ENCODE results near the gene ERBIN. TPM values are rescaled to one million over a fixed set of nuclear protein-coding genes. Genes with fewer than 3 reads are reported as not detected.

The ERBIN gene
- total and polyA plus RNA-seq, 2 of the 8 experiments (the other 6 are each of a cell fraction or from before 2014, with no cell fraction given): 7.7 to 33.2 TPM

- FAIRE-seq: no peak
Observed at GRCh38 chr5:65948115-65948747, 21.9 kb downstream of the ERBIN start.

More at GRCh38 chr5:65948115-65948747, 21.9 kb downstream of the ERBIN start:
- no peaks in the 10 kb centered on the region for H3K27me3 ChIP-seq (replicated peaks in 1 of 4; ENCODE audit: control insufficient read depth in 3 of 4, extremely low read depth in 1 of 4, insufficient read depth in 3 of 4, low read length in 3 of 4)
- no peak overlapping the region for H3K27ac ChIP-seq (ENCODE audit: low read depth, low read length)
- no peak overlapping the region for H2BK5ac ChIP-seq (ENCODE audit: low read depth, low read length)
- no peaks in the 10 kb centered on the region for H3K9me3 ChIP-seq (ENCODE audit: insufficient read depth in 2 of 2, low read depth in 1 of 2, low read length in 1 of 2)
- no peak overlapping the region for H2AK5ac ChIP-seq (ENCODE audit: low read depth, low read length)
- no peak overlapping the region for H2BK20ac ChIP-seq (ENCODE audit: low read length)
- H3K56ac ChIP-seq (replicated peaks; ENCODE audit: insufficient read length, low read depth, low read length): no peak overlapping the region
- DNase-seq (ENCODE audit: low read depth in 1 of 2, low spot score in 2 of 2): no peak
- WGBS, 2 experiments (ENCODE audit: extremely low coverage in 1 of 2, insufficient coverage in 1 of 2, insufficient read length in 1 of 2, insufficient replicate concordance in 2 of 2, low coverage in 1 of 2, low lambda C conversion rate in 2 of 2, missing lambda C conversion rate in 1 of 2): 93% methylated on average over 4 of the region's 4 CpGs; no CpG with 5 or more reads in 1 of the 2 experiments
- no peak overlapping the region for H4K8ac ChIP-seq (ENCODE audit: extremely low read depth, insufficient read depth, low read length)
- CTCF ChIA-PET (ENCODE audit: partially characterized antibody): interaction anchor here (0.6 to 0.7 kb wide), 4 partner anchors 30 to 1006 kb away, joined by 3 to 4 read pairs (median 4); no protein-coding TSS in a partner anchor
- H3K9ac ChIP-seq (replicated peaks in 1 of 4; ENCODE audit: extremely low read depth in 1 of 4, low read depth in 3 of 4, low read length in 3 of 4): no peak overlapping the region
- POLR2A ChIA-PET (ENCODE audit: partially characterized antibody): interaction anchor here (1.1 kb wide), 1 partner anchor 196 kb away, joined by 3 read pairs; the partner anchor contains the start of gene SREK1
- H2BK15ac ChIP-seq (ENCODE audit: low read length): no peak overlapping the region
- peaks cover 0 to 2% of the 10 kb centered on the region in 2 experiments for H4K20me1 ChIP-seq (replicated peaks in 1 of 2; ENCODE audit: control insufficient read depth in 1 of 2, insufficient read depth in 2 of 2, low read length in 2 of 2)
- H4K5ac ChIP-seq (ENCODE audit: insufficient read length, low read depth, low read length): no peak overlapping the region
- peaks cover 0 to 99% of the 10 kb centered on the region in 2 experiments; a peak in 3 of 4 replicates for H3K79me2 ChIP-seq (ENCODE audit: control insufficient read depth in 1 of 2, insufficient read depth in 2 of 2, low read length in 2 of 2)
- H2BK120ac ChIP-seq (replicated peaks; ENCODE audit: low read depth, low read length): no peak overlapping the region
- no peak overlapping the region for H2AFZ ChIP-seq (ENCODE audit: low read length)
- no peak overlapping the region for H3K4me2 ChIP-seq (ENCODE audit: insufficient read depth in 1 of 2, low read depth in 2 of 2, low read length in 2 of 2)
- peaks cover 0 to 5% (median 0%) of the 10 kb centered on the region in 4 experiments; a peak in 2 of 7 replicates for H3K4me1 ChIP-seq (replicated peaks in 1 of 4; ENCODE audit: control insufficient read depth in 3 of 4, insufficient read depth in 4 of 4, low read length in 3 of 4)
- H3K14ac ChIP-seq (ENCODE audit: insufficient read length): no peak overlapping the region
- no peak overlapping the region for H3K4ac ChIP-seq (replicated peaks; ENCODE audit: insufficient read length, low read depth, low read length)
- H3K23me2 ChIP-seq (ENCODE audit: low read depth, low read length): no peaks in the 10 kb centered on the region
- no peak overlapping the region for H2BK12ac ChIP-seq (ENCODE audit: low read depth, low read length)
- TF ChIP-seq TCF12 (IDR thresholded peaks at IDR 0.05; ENCODE audit: low read depth, low read length) (no peak), KDM4A (IDR thresholded peaks at IDR 0.05; ENCODE audit: low read depth, low read length, severe bottlenecking) (no peak), BCL11A (IDR thresholded peaks at IDR 0.05; ENCODE audit: low read depth in 2 of 2, low read length in 2 of 2) (no peak), NRF1 (IDR thresholded peaks at IDR 0.05; ENCODE audit: low read depth, low read length) (no peak), CHD1 (IDR thresholded peaks at IDR 0.05; ENCODE audit: low read depth, low read length) (no peak), PHF8 (conservative IDR thresholded peaks at IDR 0.05; ENCODE audit: low read depth, low read length) (no peak)
- no peaks in the 10 kb centered on the region for H3K36me3 ChIP-seq (ENCODE audit: control insufficient read depth in 2 of 4, insufficient read depth in 4 of 4, low read length in 3 of 4)
- peaks cover 2% of the 10 kb centered on the region; the same call in 1 of the 2 replicates for H3K79me1 ChIP-seq (ENCODE audit: low read depth, low read length)
- H3K23ac ChIP-seq (ENCODE audit: insufficient read length): no peak overlapping the region
- H4K91ac ChIP-seq (replicated peaks; ENCODE audit: insufficient read length, low read length): no peak overlapping the region
- no peak overlapping the region for H3K18ac ChIP-seq (ENCODE audit: extremely low read depth, low read length)
- H3K4me3 ChIP-seq (ENCODE audit: extremely low read depth in 1 of 4, insufficient read depth in 2 of 4, low read depth in 3 of 4, low read length in 4 of 4): no peak overlapping the region
